Measurements from ENCODE around the gene GALR1.

GALR1 gene

GRCh38 chr18:77220726-77221125 is 28.9 kb upstream of the GALR1 start:
- TF ChIP-seq YY1 (tag by site-specific recombination; IDR thresholded peaks at IDR 0.05) (no peak), PRDM1 (tag by site-specific recombination; IDR thresholded peaks at IDR 0.05) (no peak), BCL11B (tag by site-specific recombination; IDR thresholded peaks at IDR 0.05; ENCODE audit: low read depth) (no peak), ZNF184 (tag by site-specific recombination; IDR thresholded peaks at IDR 0.05) (no peak)
- TF ChIP-seq, protein P1, sequence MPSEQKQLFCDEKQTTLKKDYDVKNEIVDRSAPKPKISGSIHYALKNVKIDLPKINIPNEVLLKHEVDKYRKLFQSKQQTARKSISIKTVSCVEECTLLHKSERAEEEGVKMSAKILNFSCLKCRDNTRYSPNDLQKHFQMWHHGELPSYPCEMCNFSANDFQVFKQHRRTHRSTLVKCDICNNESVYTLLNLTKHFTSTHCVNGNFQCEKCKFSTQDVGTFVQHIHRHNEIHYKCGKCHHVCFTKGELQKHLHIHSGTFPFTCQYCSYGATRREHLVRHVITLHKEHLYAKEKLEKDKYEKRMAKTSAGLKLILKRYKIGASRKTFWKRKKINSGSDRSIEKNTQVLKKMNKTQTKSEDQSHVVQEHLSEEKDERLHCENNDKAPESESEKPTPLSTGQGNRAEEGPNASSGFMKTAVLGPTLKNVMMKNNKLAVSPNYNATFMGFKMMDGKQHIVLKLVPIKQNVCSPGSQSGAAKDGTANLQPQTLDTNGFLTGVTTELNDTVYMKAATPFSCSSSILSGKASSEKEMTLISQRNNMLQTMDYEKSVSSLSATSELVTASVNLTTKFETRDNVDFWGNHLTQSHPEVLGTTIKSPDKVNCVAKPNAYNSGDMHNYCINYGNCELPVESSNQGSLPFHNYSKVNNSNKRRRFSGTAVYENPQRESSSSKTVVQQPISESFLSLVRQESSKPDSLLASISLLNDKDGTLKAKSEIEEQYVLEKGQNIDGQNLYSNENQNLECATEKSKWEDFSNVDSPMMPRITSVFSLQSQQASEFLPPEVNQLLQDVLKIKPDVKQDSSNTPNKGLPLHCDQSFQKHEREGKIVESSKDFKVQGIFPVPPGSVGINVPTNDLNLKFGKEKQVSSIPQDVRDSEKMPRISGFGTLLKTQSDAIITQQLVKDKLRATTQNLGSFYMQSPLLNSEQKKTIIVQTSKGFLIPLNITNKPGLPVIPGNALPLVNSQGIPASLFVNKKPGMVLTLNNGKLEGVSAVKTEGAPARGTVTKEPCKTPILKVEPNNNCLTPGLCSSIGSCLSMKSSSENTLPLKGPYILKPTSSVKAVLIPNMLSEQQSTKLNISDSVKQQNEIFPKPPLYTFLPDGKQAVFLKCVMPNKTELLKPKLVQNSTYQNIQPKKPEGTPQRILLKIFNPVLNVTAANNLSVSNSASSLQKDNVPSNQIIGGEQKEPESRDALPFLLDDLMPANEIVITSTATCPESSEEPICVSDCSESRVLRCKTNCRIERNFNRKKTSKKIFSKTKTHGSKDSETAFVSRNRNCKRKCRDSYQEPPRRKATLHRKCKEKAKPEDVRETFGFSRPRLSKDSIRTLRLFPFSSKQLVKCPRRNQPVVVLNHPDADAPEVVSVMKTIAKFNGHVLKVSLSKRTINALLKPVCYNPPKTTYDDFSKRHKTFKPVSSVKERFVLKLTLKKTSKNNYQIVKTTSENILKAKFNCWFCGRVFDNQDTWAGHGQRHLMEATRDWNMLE (tag by site-specific recombination; conservative IDR thresholded peaks at IDR 0.05; ENCODE audit: low read depth), result no peak
- ChIA-PET CTCF (interaction anchor here (3.3 kb wide), 1 partner anchor 13 kb away, joined by 14 read pairs; no protein-coding TSS in a partner anchor), POLR2A (no interaction called here)
- H3K27ac ChIP-seq (ENCODE audit: extremely low read depth, low read depth, low read length), result no peak overlapping the region
- no peak overlapping the region for H3K4me3 ChIP-seq (ENCODE audit: low read depth, low read length)
- no peaks in the 10 kb centered on the region for H3K9me3 ChIP-seq (ENCODE audit: control insufficient read depth, insufficient read depth, low read depth, low read length)
- H3K36me3 ChIP-seq (ENCODE audit: control insufficient read depth in 2 of 2, insufficient read depth in 1 of 2, low read length in 2 of 2), result no peaks in the 10 kb centered on the region
- H3K4me1 ChIP-seq (ENCODE audit: control insufficient read depth, insufficient read depth, low read length), result no peaks in the 10 kb centered on the region

DNA sequence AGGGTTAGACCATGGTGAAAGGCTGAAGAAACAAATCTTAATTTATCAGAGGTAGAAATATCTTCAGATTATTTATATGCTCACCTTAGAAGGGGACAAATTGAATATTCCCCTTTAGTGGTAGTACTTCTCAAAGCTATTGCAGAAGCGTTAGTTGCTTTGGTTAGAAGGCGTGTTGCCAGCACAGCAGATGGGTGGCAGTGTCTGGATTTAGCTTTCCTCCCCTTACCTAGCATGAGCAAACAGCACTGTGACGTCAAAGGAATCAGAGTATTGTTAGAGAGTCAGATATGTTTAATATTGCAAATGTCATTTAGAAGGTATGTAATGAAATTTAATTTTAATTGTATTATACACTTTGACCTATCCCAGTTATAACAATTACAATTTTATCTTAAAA is 27.2 kb upstream of the GALR1 start:
- H3K4me3 ChIP-seq (ENCODE audit: low read depth, low read length), result no peak overlapping the region
- CTCF ChIA-PET, result interaction anchor here (1.7 to 3.3 kb wide), 2 partner anchors 10 to 15 kb away, joined by 9 to 14 read pairs; no protein-coding TSS in a partner anchor
- no peak for TF ChIP-seq ZFP3 (tag by site-specific recombination; IDR thresholded peaks at IDR 0.05; ENCODE audit: low read depth)
- no peak for TF ChIP-seq ZNF792 (tag by site-specific recombination; IDR thresholded peaks at IDR 0.05)
- POLR2A ChIA-PET, result no interaction called here
- no peaks in the 10 kb centered on the region for H3K9me3 ChIP-seq (ENCODE audit: control insufficient read depth, insufficient read depth, low read depth, low read length)
- H3K36me3 ChIP-seq (ENCODE audit: control insufficient read depth in 2 of 2, insufficient read depth in 1 of 2, low read length in 2 of 2), result no peaks in the 10 kb centered on the region
- H3K4me1 ChIP-seq (ENCODE audit: control insufficient read depth, insufficient read depth, low read length), result no peaks in the 10 kb centered on the region
- no peak overlapping the region for H3K27ac ChIP-seq (ENCODE audit: extremely low read depth, low read depth, low read length)

- Histone ChIP-seq H3K4me3 (ENCODE audit: low read depth, low read length) (no peak overlapping the region), H3K36me3 (ENCODE audit: control insufficient read depth in 2 of 2, insufficient read depth in 1 of 2, low read length in 2 of 2) (no peaks in the 10 kb centered on the region), H3K9me3 (ENCODE audit: control insufficient read depth, insufficient read depth, low read depth, low read length) (no peaks in the 10 kb centered on the region), H3K4me1 (ENCODE audit: control insufficient read depth, insufficient read depth, low read length) (peaks cover 4% of the 10 kb centered on the region), H3K27ac (ENCODE audit: extremely low read depth, low read depth, low read length) (no peak overlapping the region)
- ChIA-PET CTCF (interaction anchor here (1.7 kb wide), 1 partner anchor 11 kb away, joined by 9 read pairs; no protein-coding TSS in a partner anchor), POLR2A (no interaction called here)
- TF ChIP-seq ZBTB17 (tag by site-specific recombination; IDR thresholded peaks at IDR 0.05), result no peak
- TF ChIP-seq ZNF76 (tag by site-specific recombination; IDR thresholded peaks at IDR 0.05; ENCODE audit: borderline replicate concordance, low read depth), result no peak
- TF ChIP-seq KLF16 (tag by site-specific recombination; IDR thresholded peaks at IDR 0.05), result no peak
- no peak for TF ChIP-seq PRDM10 (tag by site-specific recombination; IDR thresholded peaks at IDR 0.05)
- no peak for TF ChIP-seq ZNF391 (tag by site-specific recombination; IDR thresholded peaks at IDR 0.05; ENCODE audit: borderline replicate concordance, low read depth)
- TF ChIP-seq, protein P2, sequence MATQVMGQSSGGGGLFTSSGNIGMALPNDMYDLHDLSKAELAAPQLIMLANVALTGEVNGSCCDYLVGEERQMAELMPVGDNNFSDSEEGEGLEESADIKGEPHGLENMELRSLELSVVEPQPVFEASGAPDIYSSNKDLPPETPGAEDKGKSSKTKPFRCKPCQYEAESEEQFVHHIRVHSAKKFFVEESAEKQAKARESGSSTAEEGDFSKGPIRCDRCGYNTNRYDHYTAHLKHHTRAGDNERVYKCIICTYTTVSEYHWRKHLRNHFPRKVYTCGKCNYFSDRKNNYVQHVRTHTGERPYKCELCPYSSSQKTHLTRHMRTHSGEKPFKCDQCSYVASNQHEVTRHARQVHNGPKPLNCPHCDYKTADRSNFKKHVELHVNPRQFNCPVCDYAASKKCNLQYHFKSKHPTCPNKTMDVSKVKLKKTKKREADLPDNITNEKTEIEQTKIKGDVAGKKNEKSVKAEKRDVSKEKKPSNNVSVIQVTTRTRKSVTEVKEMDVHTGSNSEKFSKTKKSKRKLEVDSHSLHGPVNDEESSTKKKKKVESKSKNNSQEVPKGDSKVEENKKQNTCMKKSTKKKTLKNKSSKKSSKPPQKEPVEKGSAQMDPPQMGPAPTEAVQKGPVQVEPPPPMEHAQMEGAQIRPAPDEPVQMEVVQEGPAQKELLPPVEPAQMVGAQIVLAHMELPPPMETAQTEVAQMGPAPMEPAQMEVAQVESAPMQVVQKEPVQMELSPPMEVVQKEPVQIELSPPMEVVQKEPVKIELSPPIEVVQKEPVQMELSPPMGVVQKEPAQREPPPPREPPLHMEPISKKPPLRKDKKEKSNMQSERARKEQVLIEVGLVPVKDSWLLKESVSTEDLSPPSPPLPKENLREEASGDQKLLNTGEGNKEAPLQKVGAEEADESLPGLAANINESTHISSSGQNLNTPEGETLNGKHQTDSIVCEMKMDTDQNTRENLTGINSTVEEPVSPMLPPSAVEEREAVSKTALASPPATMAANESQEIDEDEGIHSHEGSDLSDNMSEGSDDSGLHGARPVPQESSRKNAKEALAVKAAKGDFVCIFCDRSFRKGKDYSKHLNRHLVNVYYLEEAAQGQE (tag by site-specific recombination; IDR thresholded peaks at IDR 0.05), result no peak
- no peak for TF ChIP-seq ZNF112 (tag by site-specific recombination; IDR thresholded peaks at IDR 0.05)
- no peak for TF ChIP-seq ZNF133 (tag by site-specific recombination; IDR thresholded peaks at IDR 0.05)
- no peak for TF ChIP-seq SCRT2 (tag by site-specific recombination; IDR thresholded peaks at IDR 0.05)
- no peak for TF ChIP-seq ZNF514 (tag by site-specific recombination; IDR thresholded peaks at IDR 0.05)
Observed at GRCh38 chr18:77223221-77223639, 26.4 kb upstream of the GALR1 start.
